Activated T-cell treated with anti-CD3 and anti-CD28 coated beads, Interleukin-2, amount 50 U/mL, for 1 hour (primary cell): Measurements from ENCODE around the gene NAPG.
A peak's percentile ranks its signal among the peaks of the same experiment; 100 is the strongest.
"Not testable (repeated sequence)": the region's sequence is repeated elsewhere in the genome, so short reads cannot be mapped to it uniquely, and the experiment has no call there.

Experiments used
- DNase-seq: peaks from one replicate; pipeline ENCODE4 v3.0.0-alpha.2; 2020

NAPG gene

GRCh38 chr18:10525697-10526560, at the start of gene NAPG:
Gene NAPG (plus strand): TSS chr18:10526027. CDS start chr18:10526103, 76 bp downstream.
- peak; percentile 91 for DNase-seq

GRCh38 chr18:10476338-10476791, 49.5 kb upstream of the NAPG start:
- no peak for DNase-seq

- DNase-seq, result no peak
Observed at GRCh38 chr18:10477121-10477862, 48.5 kb upstream of the NAPG start.

- DNase-seq, result no peak
Observed at GRCh38 chr18:10477863-10478260, 48.0 kb upstream of the NAPG start.

GRCh38 chr18:10481831-10482230, 44.0 kb upstream of the NAPG start:
- DNase-seq, result no peak

GRCh38 chr18:10482363-10482984, 43.4 kb upstream of the NAPG start:
- no peak for DNase-seq

GRCh38 chr18:10482985-10483949, 42.6 kb upstream of the NAPG start:
- no peak for DNase-seq

GRCh38 chr18:10485475-10485874, 40.4 kb upstream of the NAPG start:
- DNase-seq, result no peak

GRCh38 chr18:10486362-10486761, 39.5 kb upstream of the NAPG start:
- no peak for DNase-seq

GRCh38 chr18:10487154-10487553, 38.7 kb upstream of the NAPG start:
- DNase-seq, result no peak

- no peak for DNase-seq
Observed at GRCh38 chr18:10488017-10488416, 37.8 kb upstream of the NAPG start.

- DNase-seq, result peak; percentile 63
Observed at GRCh38 chr18:10490401-10491165, 35.2 kb upstream of the NAPG start.

- no peak for DNase-seq
Observed at GRCh38 chr18:10495936-10496335, 29.9 kb upstream of the NAPG start.

GRCh38 chr18:10497206-10497749, 28.5 kb upstream of the NAPG start:
- DNase-seq, result no peak

- no peak for DNase-seq
Observed at GRCh38 chr18:10499230-10499629, 26.6 kb upstream of the NAPG start.

GRCh38 chr18:10500038-10500437, 25.8 kb upstream of the NAPG start:
- DNase-seq, result no peak

- no peak for DNase-seq
Observed at GRCh38 chr18:10504723-10505122, 21.1 kb upstream of the NAPG start.

- DNase-seq, result not testable (repeated sequence)
Observed at GRCh38 chr18:10505892-10506291, 19.9 kb upstream of the NAPG start.

GRCh38 chr18:10508591-10508990, 17.2 kb upstream of the NAPG start:
- DNase-seq, result no peak

- DNase-seq, result no peak
Observed at GRCh38 chr18:10511236-10511635, 14.6 kb upstream of the NAPG start.

GRCh38 chr18:10514082-10514481, 11.7 kb upstream of the NAPG start:
- DNase-seq, result no peak
